Measurements from ENCODE around the gene ANKMY1. TPM values are rescaled to one million over a fixed set of nuclear protein-coding genes. Genes with fewer than 3 reads are reported as not detected.

The ANKMY1 gene
- total RNA-seq, 1 donor from 2014 or later = 11.4 TPM

- DNase-seq (ENCODE audit: low spot score) = peak; percentile 88
Measured at GRCh38 chr2:240569523-240569997, 11.8 kb upstream of the ANKMY1 start.

- DNase-seq (ENCODE audit: low spot score) = peak; percentile 91
Measured at GRCh38 chr2:240568678-240569522, 11.1 kb upstream of the ANKMY1 start.

GRCh38 chr2:240567872-240568677 lies 10.3 kb upstream of the ANKMY1 start, which contains the start of gene RNPEPL1:
RNPEPL1 (plus strand) TSS chr2:240568484; CDS start chr2:240568587, 103 bp downstream.
- DNase-seq (ENCODE audit: low spot score) = peak; percentile 90

- peak; percentile 81 for DNase-seq (ENCODE audit: low spot score)
Measured at GRCh38 chr2:240567137-240567871, 9.5 kb upstream of the ANKMY1 start.

- DNase-seq (ENCODE audit: low spot score) = peak; percentile 97
Measured at GRCh38 chr2:240566203-240567136, 8.7 kb upstream of the ANKMY1 start.

- peak; percentile 95 for DNase-seq (ENCODE audit: low spot score)
Measured at GRCh38 chr2:240565333-240566202, 7.8 kb upstream of the ANKMY1 start.

GRCh38 chr2:240564561-240565332 lies 7.0 kb upstream of the ANKMY1 start:
- peak; percentile 76 for DNase-seq (ENCODE audit: low spot score)

- DNase-seq (ENCODE audit: low spot score) = no peak
Measured at GRCh38 chr2:240563951-240564560, 6.3 kb upstream of the ANKMY1 start.

- DNase-seq (ENCODE audit: low spot score) = peak; percentile 33
Measured at GRCh38 chr2:240563231-240563630, 5.4 kb upstream of the ANKMY1 start.

- DNase-seq (ENCODE audit: low spot score) = no peak
Measured at GRCh38 chr2:240561325-240561971, 3.7 kb upstream of the ANKMY1 start.

GRCh38 chr2:240560480-240561324 lies 2.9 kb upstream of the ANKMY1 start:
- peak; percentile 100 for DNase-seq (ENCODE audit: low spot score)

GRCh38 chr2:240560084-240560479 lies 2.3 kb upstream of the ANKMY1 start, which contains the start of gene DUSP28:
DUSP28 (plus strand) TSS chr2:240560357; CDS start chr2:240560685, 328 bp downstream.
- peak; percentile 98 for DNase-seq (ENCODE audit: low spot score)

- DNase-seq (ENCODE audit: low spot score) = no peak
Measured at GRCh38 chr2:240559286-240559685, 1.5 kb upstream of the ANKMY1 start.

- DNase-seq (ENCODE audit: low spot score) = no peak
Measured at GRCh38 chr2:240558236-240558761, 511 bp upstream of the ANKMY1 start.

GRCh38 chr2:240557101-240557751 lies 562 bp downstream of the ANKMY1 start:
- DNase-seq (ENCODE audit: low spot score) = peak; percentile 88

All from mesenteric fat pad (tissue), 1 donor.